ENCODE data around the gene KNDC1.

GRCh38 chr10:133180192-133180964, 20.4 kb downstream of the KNDC1 start:
- TF ChIP-seq, protein P1, sequence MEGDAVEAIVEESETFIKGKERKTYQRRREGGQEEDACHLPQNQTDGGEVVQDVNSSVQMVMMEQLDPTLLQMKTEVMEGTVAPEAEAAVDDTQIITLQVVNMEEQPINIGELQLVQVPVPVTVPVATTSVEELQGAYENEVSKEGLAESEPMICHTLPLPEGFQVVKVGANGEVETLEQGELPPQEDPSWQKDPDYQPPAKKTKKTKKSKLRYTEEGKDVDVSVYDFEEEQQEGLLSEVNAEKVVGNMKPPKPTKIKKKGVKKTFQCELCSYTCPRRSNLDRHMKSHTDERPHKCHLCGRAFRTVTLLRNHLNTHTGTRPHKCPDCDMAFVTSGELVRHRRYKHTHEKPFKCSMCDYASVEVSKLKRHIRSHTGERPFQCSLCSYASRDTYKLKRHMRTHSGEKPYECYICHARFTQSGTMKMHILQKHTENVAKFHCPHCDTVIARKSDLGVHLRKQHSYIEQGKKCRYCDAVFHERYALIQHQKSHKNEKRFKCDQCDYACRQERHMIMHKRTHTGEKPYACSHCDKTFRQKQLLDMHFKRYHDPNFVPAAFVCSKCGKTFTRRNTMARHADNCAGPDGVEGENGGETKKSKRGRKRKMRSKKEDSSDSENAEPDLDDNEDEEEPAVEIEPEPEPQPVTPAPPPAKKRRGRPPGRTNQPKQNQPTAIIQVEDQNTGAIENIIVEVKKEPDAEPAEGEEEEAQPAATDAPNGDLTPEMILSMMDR (IDR thresholded peaks at IDR 0.05; ENCODE audit: low read depth, low read length), result no peak
- TF ChIP-seq POLR2A (IDR thresholded peaks at IDR 0.05; ENCODE audit: extremely low read depth, insufficient read length) (no peak), MYC (IDR thresholded peaks at IDR 0.05; ENCODE audit: low read depth, low read length) (no peak), MAX (IDR thresholded peaks at IDR 0.05; ENCODE audit: low read depth, low read length) (no peak)

Measured in NB4 (cell line).